ENCODE measurements around the gene STAT2. TPM values are rescaled to one million over a fixed set of nuclear protein-coding genes. Genes with fewer than 3 reads are reported as not detected.

Gene STAT2
- total and polyA plus RNA-seq, 2 of the 13 experiments (the other 11 are each of a cell fraction or from before 2014, with no cell fraction given), result 43.5 to 84.6 TPM

DNA sequence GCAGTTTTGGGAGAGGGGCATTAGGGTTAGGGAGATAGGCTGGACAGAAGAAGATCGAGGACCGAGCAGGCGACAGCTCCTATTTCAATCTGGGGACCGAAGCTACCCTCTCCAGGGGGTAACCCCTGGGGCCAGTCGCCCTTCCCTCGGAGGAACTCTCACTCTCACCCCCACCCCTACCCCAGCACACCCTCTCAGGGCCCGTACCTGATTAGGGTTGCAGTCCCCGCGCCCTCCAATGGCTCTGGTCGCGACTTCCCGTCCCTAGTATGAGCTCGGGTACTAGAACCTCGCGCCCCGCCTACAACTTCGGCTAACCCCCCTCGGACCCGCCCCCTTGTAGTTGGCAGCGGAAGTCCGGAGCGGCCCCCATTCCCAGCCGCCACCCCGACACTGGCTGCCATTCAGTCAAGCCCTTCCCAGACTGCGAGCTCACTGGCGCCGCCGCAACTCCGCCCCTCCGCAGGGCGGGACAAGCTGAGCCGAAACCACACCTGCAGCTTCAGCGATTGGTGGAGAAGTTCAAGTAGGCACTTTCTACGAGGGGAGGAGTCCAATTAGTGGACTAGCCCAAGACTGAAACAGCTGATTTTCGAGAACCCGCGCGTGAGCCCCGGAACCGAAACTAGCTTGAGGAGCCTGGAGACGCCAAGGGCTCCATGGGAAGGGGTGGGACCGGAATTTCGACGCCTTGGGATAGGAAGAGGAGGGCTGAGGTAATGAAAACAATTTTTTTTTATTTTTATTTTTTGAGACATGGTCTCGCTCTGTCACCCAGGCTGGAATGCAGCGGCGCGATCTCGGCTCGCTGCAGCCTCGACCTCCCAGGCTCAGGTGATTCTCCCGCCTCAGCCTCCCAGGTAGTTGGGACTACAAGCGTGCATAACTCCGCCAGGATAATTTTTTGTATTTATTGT lies at the start of gene STAT2 (continued):
- TF ChIP-seq PRPF4 (IDR thresholded peaks at IDR 0.05; ENCODE audit: low read depth, low read length, poor library complexity, severe bottlenecking) (no peak), ZFP1 (CRISPR knock-in tag; IDR thresholded peaks at IDR 0.05) (0 out of 2 replicates have a peak, but pooled peaks have one; percentile 15), CREB3 (CRISPR knock-in tag; IDR thresholded peaks at IDR 0.05) (0 out of 2 replicates have a peak, but pooled peaks have one; percentile 56), ZNF224 (CRISPR knock-in tag; IDR thresholded peaks at IDR 0.05) (peak; percentile 56; the same call in 1 of the 2 replicates), ZNF776 (CRISPR knock-in tag; IDR thresholded peaks at IDR 0.05) (no peak), FOXA3 (CRISPR knock-in tag; IDR thresholded peaks at IDR 0.05) (peak; percentile 15; the same call in 1 of the 2 replicates), ERF (CRISPR knock-in tag; IDR thresholded peaks at IDR 0.05) (peak; percentile 38; the same call in 1 of the 2 replicates), ZNF543 (CRISPR knock-in tag; IDR thresholded peaks at IDR 0.05) (peak; percentile 72; the same call in 1 of the 2 replicates), BORCS8-MEF2B (CRISPR knock-in tag; IDR thresholded peaks at IDR 0.05) (0 out of 2 replicates have a peak, but pooled peaks have one; percentile 58), ZNF44 (CRISPR knock-in tag; IDR thresholded peaks at IDR 0.05) (no peak), KDM1A (CRISPR knock-in tag; IDR thresholded peaks at IDR 0.05) (no peak), ZNF138 (CRISPR knock-in tag; IDR thresholded peaks at IDR 0.05; ENCODE audit: low read depth) (no peak), ZBTB43 (CRISPR knock-in tag; conservative IDR thresholded peaks at IDR 0.05) (peak; percentile 30; the same call in 1 of the 2 replicates), ZNF33B (CRISPR knock-in tag; IDR thresholded peaks at IDR 0.05) (no peak), TEAD3 (CRISPR knock-in tag; optimal IDR thresholded peaks at IDR 0.05; ENCODE audit: borderline replicate concordance) (peak; percentile 26), ZNF333 (CRISPR knock-in tag; IDR thresholded peaks at IDR 0.05; ENCODE audit: borderline replicate concordance) (no peak), ZXDC (CRISPR knock-in tag; IDR thresholded peaks at IDR 0.05) (no peak), ZNF3 (CRISPR knock-in tag; IDR thresholded peaks at IDR 0.05) (no peak), ZNF232 (CRISPR knock-in tag; IDR thresholded peaks at IDR 0.05; ENCODE audit: borderline replicate concordance) (peak; percentile 49; the same call in 1 of the 2 replicates), ZNF20 (CRISPR knock-in tag; IDR thresholded peaks at IDR 0.05) (no peak)
- TF ChIP-seq, protein P1, sequence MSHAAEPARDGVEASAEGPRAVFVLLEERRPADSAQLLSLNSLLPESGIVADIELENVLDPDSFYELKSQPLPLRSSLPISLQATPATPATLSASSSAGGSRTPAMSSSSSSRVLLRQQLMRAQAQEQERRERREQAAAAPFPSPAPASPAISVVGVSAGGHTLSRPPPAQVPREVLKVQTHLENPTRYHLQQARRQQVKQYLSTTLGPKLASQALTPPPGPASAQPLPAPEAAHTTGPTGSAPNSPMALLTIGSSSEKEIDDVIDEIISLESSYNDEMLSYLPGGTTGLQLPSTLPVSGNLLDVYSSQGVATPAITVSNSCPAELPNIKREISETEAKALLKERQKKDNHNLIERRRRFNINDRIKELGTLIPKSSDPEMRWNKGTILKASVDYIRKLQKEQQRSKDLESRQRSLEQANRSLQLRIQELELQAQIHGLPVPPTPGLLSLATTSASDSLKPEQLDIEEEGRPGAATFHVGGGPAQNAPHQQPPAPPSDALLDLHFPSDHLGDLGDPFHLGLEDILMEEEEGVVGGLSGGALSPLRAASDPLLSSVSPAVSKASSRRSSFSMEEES (CRISPR knock-in tag; IDR thresholded peaks at IDR 0.05), result 0 out of 2 replicates have a peak, but pooled peaks have one; percentile 37
- TF ChIP-seq, protein P2, sequence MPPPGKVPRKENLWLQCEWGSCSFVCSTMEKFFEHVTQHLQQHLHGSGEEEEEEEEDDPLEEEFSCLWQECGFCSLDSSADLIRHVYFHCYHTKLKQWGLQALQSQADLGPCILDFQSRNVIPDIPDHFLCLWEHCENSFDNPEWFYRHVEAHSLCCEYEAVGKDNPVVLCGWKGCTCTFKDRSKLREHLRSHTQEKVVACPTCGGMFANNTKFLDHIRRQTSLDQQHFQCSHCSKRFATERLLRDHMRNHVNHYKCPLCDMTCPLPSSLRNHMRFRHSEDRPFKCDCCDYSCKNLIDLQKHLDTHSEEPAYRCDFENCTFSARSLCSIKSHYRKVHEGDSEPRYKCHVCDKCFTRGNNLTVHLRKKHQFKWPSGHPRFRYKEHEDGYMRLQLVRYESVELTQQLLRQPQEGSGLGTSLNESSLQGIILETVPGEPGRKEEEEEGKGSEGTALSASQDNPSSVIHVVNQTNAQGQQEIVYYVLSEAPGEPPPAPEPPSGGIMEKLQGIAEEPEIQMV (CRISPR knock-in tag; IDR thresholded peaks at IDR 0.05; ENCODE audit: low read depth), result no peak
